Testis (tissue), 3 donors: ENCODE measurements around the gene ERC2. TPM values are rescaled to one million over a fixed set of nuclear protein-coding genes. Genes with fewer than 3 reads are reported as not detected.

ENCODE experiments used
- DNase-seq: peaks from one replicate; pipeline ENCODE4 v3.0.0-alpha.2; 2019
- H3K27ac ChIP-seq, 2 donors: fragments of 200-600 bp; sonication (generic); one replicate each; pipeline ENCODE4 v1.5.1; 2019
- H3K27me3 ChIP-seq: fragments of 200-600 bp; sonication (generic); one replicate; pipeline ENCODE4 v1.5.1; 2019
- H3K36me3 ChIP-seq: fragments of 200-600 bp; sonication (generic); one replicate; pipeline ENCODE4 v1.5.1; 2017; ENCODE audit warnings: low read depth; ENCODE audit errors: missing control alignments
- H3K4me1 ChIP-seq: fragments of 200-600 bp; sonication (generic); one replicate; pipeline ENCODE4 v1.5.1; 2019
- H3K4me3 ChIP-seq, 2 donors: fragments of 200-600 bp; sonication (generic); one replicate each; pipeline ENCODE4 v1.5.1; 2017 to 2019
- H3K9me3 ChIP-seq: fragments of 200-600 bp; sonication (generic); one replicate; pipeline ENCODE4 v1.5.1; 2017
- POLR2A ChIP-seq: fragments of 450-650 bp; IDR thresholded peaks from one replicate; pipeline ENCODE4 v1.6.1; 2017; ENCODE audit warnings: antibody characterized with exemption, mild to moderate bottlenecking, moderate library complexity
- WGBS, 2 donors: methylation state at CpG; one replicate each; pipeline ENCODE4 v1.1.5; 2018; 5-methylcytosine and 5-hydroxymethylcytosine counted together
- intact Hi-C: fragments of 100-400 bp; cut with DNase I; formaldehyde crosslinking; loops from one replicate; pipeline ENCODE4 v1.15.1; 2023; ENCODE audit warnings: low total_unique reads
- polyA plus RNA-seq: library from polyadenylated mRNA; stranded (reverse); fragments of 350-450 nt; fragmentation: Illumina TruSeq; extraction: RNeasy Lipid Tissue Mini Kit (QIAGEN cat#74804); gene quantifications from one replicate; pipeline ENCODE4 v1.2.3, GENCODE V29; 2014; ENCODE audit warnings: low read depth, low replicate concordance; ENCODE audit not compliant: insufficient read depth
- total RNA-seq, 2 donors: library from RNA; depleted of rRNA; stranded (reverse); fragments of >200 nt; gene quantifications; one replicate each; pipeline ENCODE4 v1.2.3, GENCODE V29; 2016
- TF ChIP-seq, protein P1 (sequence below), 3 experiments: fragments of 450-650 bp in 2 of 3; fragments of 200-600 bp in 1 of 3; sonication (generic) in 1 of 3; IDR thresholded peaks; one replicate each; pipeline ENCODE4 v1.5.1; 2016 to 2019; ENCODE audit warnings: antibody characterized with exemption in 3 of 3, mild to moderate bottlenecking in 2 of 3, moderate library complexity in 1 of 3

ERC2 gene
- total and polyA plus RNA-seq, 3 donors from 2014 or later, result 1.9 to 6.1 (median 5.9) TPM

DNA sequence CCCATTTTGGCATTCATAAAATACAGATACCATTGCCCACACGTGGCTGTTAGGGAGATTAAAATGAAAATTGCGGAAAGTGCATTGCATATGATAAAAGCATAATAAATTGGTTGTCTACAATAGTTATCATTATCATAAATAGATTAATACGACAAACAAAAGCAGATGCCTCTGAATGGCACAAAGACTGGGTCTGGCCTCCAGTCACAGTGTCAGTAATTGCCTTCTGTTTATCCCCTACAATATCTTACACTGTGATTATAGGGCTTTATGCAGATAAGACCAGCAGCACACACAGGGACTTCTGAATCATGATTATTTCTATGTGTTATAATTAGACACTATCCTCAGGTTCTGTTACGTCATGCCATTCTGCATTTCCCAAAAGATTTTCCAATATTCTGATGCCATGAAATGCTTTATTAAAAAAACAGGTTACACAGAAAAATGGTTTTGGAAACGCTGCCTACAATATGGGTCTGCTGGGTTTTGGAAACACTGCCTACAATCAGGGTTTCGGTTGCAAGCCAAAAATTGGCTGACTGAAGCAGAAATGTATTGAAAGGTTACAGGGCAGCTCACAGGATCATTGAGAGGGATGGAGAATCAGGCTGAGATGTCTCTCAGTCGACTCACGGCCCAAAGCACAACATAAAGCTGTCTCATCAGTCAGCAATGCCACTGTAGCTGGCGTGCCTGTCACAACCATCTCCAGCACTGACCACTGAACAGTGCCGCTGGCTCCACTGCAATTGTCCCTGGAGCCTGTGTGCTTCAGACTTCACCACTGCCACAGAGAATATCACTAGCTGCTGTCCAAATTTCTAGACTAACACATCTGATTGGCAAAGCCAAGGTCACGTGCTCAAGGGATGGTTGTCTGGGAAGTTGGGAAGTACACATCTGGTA is 248.1 kb downstream of the ERC2 start:
- intact Hi-C loops, result no loop called here
- Histone ChIP-seq H3K4me3 (no peak overlapping the region), H3K36me3 (no peaks in the 10 kb centered on the region), H3K9me3 (no peaks in the 10 kb centered on the region), H3K4me1 (no peaks in the 10 kb centered on the region), H3K27ac (no peak overlapping the region), H3K27me3 (no peaks in the 10 kb centered on the region)
- WGBS, 2 donors, result 72 to 75% methylated on average over 11 of the region's 11 CpGs
- no peak for TF ChIP-seq POLR2A
- TF ChIP-seq, protein P1, sequence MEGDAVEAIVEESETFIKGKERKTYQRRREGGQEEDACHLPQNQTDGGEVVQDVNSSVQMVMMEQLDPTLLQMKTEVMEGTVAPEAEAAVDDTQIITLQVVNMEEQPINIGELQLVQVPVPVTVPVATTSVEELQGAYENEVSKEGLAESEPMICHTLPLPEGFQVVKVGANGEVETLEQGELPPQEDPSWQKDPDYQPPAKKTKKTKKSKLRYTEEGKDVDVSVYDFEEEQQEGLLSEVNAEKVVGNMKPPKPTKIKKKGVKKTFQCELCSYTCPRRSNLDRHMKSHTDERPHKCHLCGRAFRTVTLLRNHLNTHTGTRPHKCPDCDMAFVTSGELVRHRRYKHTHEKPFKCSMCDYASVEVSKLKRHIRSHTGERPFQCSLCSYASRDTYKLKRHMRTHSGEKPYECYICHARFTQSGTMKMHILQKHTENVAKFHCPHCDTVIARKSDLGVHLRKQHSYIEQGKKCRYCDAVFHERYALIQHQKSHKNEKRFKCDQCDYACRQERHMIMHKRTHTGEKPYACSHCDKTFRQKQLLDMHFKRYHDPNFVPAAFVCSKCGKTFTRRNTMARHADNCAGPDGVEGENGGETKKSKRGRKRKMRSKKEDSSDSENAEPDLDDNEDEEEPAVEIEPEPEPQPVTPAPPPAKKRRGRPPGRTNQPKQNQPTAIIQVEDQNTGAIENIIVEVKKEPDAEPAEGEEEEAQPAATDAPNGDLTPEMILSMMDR (IDR thresholded peaks at IDR 0.05), result no peak
- DNase-seq, result no peak

DNA sequence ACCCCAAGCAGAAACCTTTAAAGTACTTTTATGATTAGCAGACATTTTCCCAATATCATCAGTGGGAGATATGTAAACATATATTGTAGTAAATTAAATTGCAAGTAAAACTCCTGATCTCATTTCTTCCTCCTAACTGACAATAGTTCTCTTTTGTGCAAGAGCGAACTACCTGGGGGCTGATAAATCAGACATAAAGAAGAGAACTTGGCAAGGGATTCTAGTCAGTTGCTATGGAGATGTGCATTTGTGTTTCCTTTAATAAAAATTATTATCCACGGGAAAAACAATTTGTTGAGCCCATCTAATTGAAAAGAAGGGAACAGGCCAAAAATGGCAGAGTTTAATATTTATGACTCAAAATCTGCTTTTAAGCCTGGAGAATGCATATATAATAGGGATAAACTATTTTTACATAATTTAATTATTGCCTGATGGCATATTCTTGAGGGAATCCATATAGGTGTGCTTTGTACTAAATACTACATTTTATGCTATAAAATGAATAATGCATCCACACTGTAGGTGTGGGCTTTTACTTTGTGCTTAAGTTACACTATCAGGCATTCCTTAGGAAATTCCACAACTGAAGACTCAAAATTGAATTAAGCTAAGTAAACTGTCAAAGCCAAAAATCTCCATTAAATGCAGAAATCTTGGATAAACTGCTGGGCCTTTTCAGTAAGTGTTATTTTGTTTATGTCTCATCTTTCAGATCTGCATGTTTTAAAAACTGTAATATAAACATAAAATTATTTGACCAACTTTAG is 258.1 kb downstream of the ERC2 start:
- WGBS, 2 donors, result 70 to 78% methylated on average over 2 of the region's 2 CpGs
- no peak for DNase-seq
- Histone ChIP-seq H3K27me3 (no peaks in the 10 kb centered on the region), H3K4me3 (no peak overlapping the region), H3K9me3 (no peaks in the 10 kb centered on the region), H3K36me3 (no peaks in the 10 kb centered on the region), H3K27ac (no peak overlapping the region), H3K4me1 (no peaks in the 10 kb centered on the region)
- TF ChIP-seq POLR2A, result no peak
- TF ChIP-seq, protein P1 (IDR thresholded peaks at IDR 0.05), result no peak
- intact Hi-C loops, result no loop called here

DNA sequence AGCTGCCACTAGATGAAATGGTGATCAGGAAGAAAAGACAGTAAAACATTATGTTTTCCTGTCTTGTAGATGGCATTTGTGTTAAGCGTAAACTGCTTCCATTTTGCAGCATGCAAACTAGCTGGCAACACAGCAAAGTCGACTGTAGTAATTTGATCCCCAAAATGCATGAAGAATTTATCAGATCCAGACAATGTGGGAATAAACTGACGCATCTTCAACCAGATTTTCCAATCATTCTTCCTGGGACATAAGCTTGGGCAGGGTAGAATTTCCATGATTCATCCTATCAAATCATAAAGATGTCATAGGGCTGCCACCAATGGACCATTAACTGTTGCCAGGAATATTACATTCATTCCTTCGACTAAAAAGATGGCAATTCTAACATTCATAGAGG is 260.3 kb downstream of the ERC2 start:
- Histone ChIP-seq H3K4me3 (no peak overlapping the region), H3K27ac (no peak overlapping the region), H3K36me3 (no peaks in the 10 kb centered on the region), H3K9me3 (no peaks in the 10 kb centered on the region), H3K27me3 (no peaks in the 10 kb centered on the region), H3K4me1 (no peaks in the 10 kb centered on the region)
- 88 to 94% methylated on average over 4 of the region's 4 CpGs for WGBS, 2 donors
- no peak for DNase-seq
- intact Hi-C loops, result no loop called here
- TF ChIP-seq, protein P1 (IDR thresholded peaks at IDR 0.05), result no peak
- no peak for TF ChIP-seq POLR2A

DNA sequence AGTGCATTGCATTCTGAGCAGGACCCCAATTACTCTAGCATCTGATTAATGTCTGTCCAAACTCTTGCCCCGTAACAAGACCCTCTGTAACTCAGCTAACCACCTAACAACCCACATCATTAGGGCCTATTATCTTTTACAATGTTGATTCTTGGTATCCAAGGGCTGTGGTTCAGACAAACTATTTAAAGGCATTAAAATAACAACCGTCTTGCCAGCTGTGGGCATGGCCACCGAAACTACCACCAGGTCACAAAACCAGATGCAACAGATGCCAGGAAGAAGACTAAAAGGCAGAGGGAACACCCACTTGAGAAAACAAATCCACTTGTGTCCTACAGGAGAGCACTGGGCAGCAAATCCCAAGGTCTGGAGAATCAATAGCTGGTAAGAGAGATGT is 262.9 kb downstream of the ERC2 start:
- no peak for DNase-seq
- H3K9me3 ChIP-seq, result no peaks in the 10 kb centered on the region
- H3K27me3 ChIP-seq, result no peaks in the 10 kb centered on the region
- no peak overlapping the region for H3K27ac ChIP-seq
- no peaks in the 10 kb centered on the region for H3K4me1 ChIP-seq
- no peak overlapping the region for H3K4me3 ChIP-seq
- TF ChIP-seq, protein P1 (IDR thresholded peaks at IDR 0.05), result no peak
- TF ChIP-seq POLR2A, result no peak
- H3K36me3 ChIP-seq, result no peaks in the 10 kb centered on the region
- intact Hi-C loops, result no loop called here
- 83% methylated on average over 3 of the region's 3 CpGs for WGBS, 2 donors
